Right ventricle myocardium inferior (tissue), 1 donor: ENCODE results near the gene RNF213. TPM values are rescaled to one million over a fixed set of nuclear protein-coding genes. Genes with fewer than 3 reads are reported as not detected.

Experiments used
- ATAC-seq: fragments of 200-7000 bp; cut with Tn5 transposase; one replicate; pipeline ENCODE4 v1.9.1; 2020; ENCODE audit warnings: mild to moderate bottlenecking, moderate library complexity
- DNase-seq: peaks from one replicate; pipeline ENCODE4 v3.0.0; 2021; ENCODE audit errors: missing footprints
- intact Hi-C: fragments of 100-400 bp; cut with DNase I; formaldehyde crosslinking; loops from one replicate; pipeline ENCODE4 v1.11.0; 2022
- microRNA-seq: library from miRNA; unstranded; fragments of <30 nt; microRNA quantifications from one replicate; pipeline ENCODE4 v1.2.0, GENCODE V29; 2020
- total RNA-seq: library from RNA; stranded (reverse); fragmentation: NEBNext Ultra II Directional; extraction: Animal tissue kit (Norgen Biotek cat#: 25700); gene quantifications from one replicate; pipeline ENCODE4 v1.2.1, GENCODE V29; 2021
- donor health status: DM: no; HTN: yes; CAD: no; lungs with severe emphysema.

The RNF213 gene
- total RNA-seq, 1 donor from 2014 or later, result 28.6 TPM

DNA sequence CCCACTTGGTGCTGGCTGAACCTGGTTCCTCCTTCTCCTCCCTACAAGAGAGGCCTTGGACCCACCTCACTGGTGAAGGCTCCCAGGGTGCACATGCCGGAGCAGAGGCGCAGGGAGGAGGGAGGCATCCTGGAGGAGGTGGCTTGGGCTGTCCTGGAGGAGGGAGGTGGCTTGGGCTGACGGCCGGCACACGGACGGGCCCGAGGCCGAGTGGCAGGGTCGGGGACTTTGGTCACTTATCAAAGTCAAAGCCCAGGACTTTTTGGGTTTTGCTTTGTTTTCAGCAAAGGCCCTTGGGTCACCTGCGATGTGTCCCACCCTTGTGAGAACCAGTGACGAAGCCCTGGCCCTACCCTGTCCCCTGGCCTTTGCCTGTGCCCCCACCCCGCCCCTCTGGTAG lies 182.8 kb downstream of the RNF213 start:
- intact Hi-C loops, result no loop called here
- no peak for DNase-seq
- ATAC-seq, result no peak

DNA sequence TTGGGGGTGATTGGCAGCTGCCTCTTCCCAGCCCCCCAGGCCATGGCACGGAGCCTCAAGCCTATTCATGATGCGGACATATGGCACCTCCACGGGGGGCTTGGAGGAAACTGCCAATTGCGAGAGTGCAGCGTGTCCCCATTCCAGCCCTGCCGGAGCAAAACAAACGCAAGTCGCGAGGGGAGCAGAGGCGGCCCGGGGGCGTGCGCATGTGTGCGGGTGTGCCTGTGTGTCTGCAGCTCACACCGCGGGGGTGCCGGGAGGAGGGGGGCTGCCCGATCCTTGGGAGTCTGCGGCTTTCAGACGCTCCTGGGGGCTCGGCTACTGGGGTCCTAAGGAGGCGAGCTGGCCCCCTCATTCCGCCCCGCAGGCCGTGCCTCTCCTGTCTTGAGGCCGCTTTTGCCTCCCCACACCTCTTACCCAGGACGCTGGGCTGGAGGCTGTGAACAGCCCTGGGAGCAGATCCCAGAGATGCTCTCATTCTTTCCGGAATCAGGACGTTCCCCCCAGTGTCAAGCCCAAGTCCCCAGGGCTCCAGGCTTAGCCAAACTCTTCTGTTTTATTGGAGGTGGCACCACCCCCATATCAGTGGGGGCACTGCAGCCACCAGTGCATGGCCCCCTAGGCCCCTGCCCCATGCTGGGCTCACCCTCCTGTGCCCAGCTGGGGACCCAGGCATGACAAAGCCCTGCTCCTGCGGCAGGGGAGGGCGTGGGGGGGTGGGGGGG lies 183.4 kb downstream of the RNF213 start:
- intact Hi-C loops, result no loop called here
- DNase-seq (peak; percentile 54), ATAC-seq (no peak)

DNA sequence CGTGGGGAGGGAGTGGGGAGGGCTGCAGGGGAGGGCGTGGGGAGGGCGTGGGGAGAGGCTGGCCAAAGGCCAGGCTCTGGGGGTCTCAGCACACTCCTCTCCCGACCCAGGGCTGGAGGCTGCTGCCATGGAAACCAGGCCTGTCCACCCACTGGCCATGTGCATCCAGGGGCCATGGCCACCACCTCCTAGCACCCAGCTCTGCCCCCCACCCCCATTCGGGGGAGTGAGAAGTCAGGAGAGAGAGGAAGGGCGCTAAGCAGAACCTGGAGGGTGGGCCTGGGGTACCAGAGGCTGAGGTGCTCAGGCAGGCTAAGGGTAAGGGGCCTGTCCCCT lies 184.0 kb downstream of the RNF213 start:
- no peak for DNase-seq
- intact Hi-C loops, result no loop called here

DNA sequence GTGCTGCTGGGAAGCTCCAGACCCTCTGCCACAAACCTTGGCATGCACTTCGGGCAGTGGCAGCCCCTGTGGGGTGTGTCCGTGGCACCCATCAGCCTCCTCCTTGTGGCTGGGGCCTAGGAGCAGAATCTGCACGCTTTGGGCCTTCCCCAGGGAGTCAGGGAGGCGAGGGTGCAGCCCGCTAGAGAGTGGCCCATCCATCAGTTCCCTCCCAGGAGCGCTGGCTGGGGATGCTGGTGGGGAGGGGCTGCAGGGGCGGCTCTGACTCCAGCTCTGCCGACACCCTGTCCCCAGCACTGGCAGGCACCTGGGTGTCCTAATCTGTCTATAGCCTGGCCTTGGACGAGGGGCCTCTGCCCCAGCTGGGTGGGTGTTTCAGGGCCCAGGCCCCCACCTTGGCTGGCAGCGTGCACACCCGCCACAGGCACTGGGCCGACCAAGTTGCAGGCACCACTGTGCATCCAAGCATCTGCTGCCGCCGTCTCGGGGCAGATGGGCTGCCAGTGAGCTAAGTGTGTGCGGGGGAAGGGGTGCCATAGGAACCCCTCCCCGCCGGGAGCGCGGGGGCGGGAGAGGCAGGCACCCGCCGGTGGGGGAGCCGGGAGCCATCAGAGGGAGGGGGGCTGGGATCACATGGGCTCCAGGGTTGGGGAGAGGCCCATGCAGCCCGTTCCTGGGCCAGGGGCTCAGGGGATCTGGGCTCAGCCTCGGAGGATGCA lies 184.5 kb downstream of the RNF213 start:
- DNase-seq (peak; percentile 63), ATAC-seq (no peak)
- intact Hi-C loops, result no loop called here

More for the DNA sequence above, 184.0 kb downstream of the RNF213 start:
- ATAC-seq, result no peak

DNA sequence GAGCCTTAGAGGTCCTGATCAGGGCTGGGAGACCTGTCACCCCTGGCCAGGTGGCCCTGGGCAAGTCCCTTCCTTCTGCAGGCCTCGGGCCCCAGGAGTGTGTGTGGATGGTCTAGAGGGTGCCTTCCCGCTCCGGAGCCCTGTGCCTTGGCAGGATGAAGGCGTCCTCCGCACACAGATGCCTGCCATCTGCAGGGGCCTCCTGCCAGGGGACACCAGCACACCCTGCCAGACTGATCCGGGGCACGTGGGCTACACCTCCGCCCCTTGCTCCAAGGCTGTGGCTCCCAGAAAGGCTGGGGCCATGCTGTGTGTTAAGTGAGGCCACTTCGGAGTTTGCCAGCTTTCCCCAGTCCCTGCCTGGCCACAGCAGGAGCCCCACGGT lies 185.1 kb downstream of the RNF213 start:
- intact Hi-C loops, result no loop called here
- ATAC-seq, result no peak
- peak; percentile 23 for DNase-seq

DNA sequence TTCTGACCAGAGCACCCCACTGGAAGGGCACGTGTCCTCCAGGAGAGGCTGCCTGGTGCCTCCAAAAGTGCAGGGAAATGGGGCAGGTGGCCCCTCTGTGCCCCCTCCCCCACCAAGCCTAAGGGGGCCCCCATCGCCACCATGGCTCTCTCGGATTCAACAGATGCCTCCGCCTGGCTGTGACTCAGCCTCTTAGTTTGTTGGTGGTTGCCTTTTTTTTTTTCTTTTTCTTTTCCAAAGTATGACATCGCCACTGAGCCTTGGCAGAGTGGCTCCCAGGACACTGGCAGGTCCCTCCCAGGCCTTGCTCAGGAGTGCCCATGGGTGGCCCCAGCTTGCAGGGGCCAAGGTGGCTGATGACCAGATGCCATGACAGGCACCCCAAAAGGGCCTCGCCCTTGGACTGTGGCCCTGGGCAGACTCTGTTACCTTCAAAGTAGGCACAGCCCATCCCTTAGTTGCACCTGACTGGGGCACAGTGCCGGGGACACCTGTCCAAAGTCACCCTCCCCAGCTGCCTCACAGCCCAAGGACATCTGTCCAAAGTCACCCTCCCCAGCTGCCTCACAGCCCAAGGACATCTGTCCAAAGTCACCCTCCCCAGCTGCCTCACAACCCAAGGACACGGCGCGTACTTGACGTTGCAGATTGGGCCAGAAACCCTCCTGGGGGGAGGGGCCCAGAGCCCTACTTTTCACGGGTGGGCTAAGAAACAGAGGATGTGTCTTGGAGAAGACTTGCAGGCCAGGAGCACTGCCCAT lies 186.2 kb downstream of the RNF213 start:
- no peak for ATAC-seq
- peak; percentile 44 for DNase-seq
- intact Hi-C loops, result no loop called here

DNA sequence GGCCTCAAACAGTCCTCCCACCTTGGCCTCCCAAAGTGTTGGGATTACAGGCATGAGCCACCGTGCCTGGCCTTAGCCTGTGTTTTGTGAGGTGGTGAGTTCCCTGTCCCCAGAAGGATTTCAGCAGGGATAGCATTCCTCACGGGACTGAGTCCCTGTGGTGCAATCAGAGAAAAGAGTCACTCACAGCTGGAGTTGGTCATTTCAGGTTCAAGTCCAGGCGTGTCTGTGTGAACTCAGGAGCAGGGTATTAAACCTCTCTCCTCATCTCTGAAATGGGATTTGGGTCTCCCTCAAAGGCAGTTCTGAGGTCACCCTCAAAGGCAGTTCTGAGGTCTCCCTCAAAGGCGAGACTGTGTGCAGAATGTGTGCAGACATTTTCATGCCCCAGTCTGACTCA lies 187.1 kb downstream of the RNF213 start:
- intact Hi-C loops, result no loop called here
- peak; percentile 9 for DNase-seq
- no peak for ATAC-seq

Small RNA genes within 50 kb of the gene (microRNA-seq; reads per million reads assigned to microRNA genes)
- not detected for gene MIR4730

Other genes starting within 250 kb of the RNF213 start
- gene TBC1D16, start 225.0 kb upstream of the RNF213 start, total RNA-seq, result 16.3 TPM
- gene CCDC40, start 224.2 kb upstream of the RNF213 start, total RNA-seq, result 5.4 TPM
- gene GAA, start 159.3 kb upstream of the RNF213 start, total RNA-seq, result 46.0 TPM
- 31.3 TPM for gene EIF4A3, start 113.7 kb upstream of the RNF213 start, total RNA-seq
- gene CARD14, start 90.8 kb upstream of the RNF213 start, total RNA-seq, result not detected
- gene SGSH, start 40.5 kb upstream of the RNF213 start, total RNA-seq, result 12.4 TPM
- 3.9 TPM for gene SLC26A11, start 40.4 kb upstream of the RNF213 start, total RNA-seq
- gene ENDOV, start 154.3 kb downstream of the RNF213 start, total RNA-seq, result 10.7 TPM
- gene NPTX1, start 215.8 kb downstream of the RNF213 start, total RNA-seq, result not detected